Left renal cortex interstitium (tissue), 4 donors: ENCODE data around the gene TIA1. TPM values are rescaled to one million over a fixed set of nuclear protein-coding genes. Genes with fewer than 3 reads are reported as not detected.
"Not testable (repeated sequence)": the region's sequence is repeated elsewhere in the genome, so short reads cannot be mapped to it uniquely, and the experiment has no call there.

Source experiments
- DNase-seq, 4 donors: peaks; one replicate each; pipeline ENCODE4 v3.0.0-alpha.2; 2013; ENCODE audit warnings: low read depth in 4 of 4, low spot score in 2 of 4, missing footprints in 1 of 4
- polyA plus RNA-seq, 4 donors: library from polyadenylated mRNA; unstranded; fragments of 120-200 nt; gene quantifications; one replicate each; pipeline ENCODE4 v1.2.1, GENCODE V29; 2013; ENCODE audit not compliant: insufficient read length in 4 of 4

Gene TIA1
- polyA plus RNA-seq, 4 donors = 376 to 658 (median 494) TPM

DNA sequence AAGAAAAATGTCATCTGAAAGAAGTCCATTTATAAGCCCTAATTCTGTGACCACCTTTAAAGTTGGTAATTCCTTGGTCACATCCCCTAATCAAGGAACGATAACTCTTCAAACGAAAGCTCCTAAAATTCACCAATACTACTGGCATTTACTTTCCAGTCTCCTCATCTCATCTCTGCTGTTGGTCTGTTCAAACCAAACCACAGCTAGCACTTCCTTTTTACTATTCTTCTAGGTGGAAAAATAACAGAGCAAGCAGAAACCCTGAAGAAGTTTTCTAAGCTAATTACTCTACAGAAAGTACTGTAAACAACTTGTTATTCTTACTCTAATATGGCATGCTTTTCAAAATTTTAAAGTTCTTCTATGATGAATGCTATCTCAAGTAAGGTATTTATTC lies 21.6 kb downstream of the TIA1 start:
- DNase-seq = no peak

DNA sequence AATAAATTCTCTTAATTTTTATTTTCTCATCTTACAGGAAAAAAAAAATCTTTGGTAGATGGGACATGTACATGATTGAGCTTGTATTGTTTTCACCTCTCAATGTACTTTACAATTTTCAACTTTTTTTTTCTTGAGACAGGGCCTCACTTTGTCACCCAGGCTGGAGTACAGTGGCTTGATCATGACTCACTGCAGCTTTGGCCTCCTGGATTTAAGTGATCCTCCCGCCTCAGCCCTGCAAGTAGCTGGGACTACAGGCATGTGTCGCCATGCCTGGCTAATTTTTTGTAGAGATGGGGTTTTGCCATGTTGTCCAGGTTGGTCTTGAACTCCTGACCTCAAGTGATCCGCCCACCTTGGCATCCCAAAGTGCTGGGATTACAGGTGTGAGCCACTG lies 25.1 kb downstream of the TIA1 start:
- DNase-seq = not testable (repeated sequence)

DNA sequence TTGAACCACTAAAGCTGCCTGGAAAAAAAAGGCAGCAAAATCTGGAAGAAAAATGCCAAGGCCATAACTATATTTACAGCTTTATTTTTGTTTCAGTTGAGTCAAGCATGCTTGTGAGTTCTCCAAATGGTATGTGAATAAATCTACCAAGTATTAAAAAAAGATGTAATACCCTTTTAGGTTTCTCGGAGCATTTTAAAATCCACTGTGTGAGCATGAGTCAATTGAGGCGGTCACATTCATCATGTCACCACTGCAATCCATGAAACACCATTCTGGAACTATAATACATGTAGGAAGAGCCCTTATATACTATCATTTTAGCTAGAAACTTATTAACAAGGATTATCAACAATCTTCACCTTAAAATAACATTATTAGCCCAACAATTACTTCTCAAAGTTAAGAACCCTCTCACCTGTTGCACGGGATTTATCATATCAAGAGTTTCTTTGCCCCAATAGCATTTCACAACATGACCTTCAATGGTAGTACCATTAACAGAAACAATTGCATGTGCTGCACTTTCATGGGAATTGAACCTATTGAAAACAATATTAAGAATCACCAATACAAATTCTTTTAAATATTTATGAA lies 33.4 kb downstream of the TIA1 start:
- no peak for DNase-seq

DNA sequence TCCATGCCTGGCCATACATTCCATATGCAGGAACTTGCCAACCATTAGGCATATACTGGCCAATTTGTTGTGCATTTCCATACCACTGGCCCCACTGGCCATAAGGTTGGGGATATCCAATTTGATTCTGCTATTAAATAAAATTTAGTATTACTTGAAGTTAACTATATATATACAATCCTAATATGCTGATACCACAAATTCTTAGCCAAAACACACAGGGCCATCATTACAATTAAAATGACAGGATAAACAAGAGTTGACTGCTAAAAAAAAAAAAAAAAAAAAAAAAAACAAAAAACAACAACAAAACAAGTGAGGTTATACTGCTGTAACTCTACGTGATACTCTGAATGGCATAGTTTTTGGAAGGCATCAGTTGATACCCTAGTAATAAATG lies 34.1 kb downstream of the TIA1 start:
- DNase-seq = no peak

DNA sequence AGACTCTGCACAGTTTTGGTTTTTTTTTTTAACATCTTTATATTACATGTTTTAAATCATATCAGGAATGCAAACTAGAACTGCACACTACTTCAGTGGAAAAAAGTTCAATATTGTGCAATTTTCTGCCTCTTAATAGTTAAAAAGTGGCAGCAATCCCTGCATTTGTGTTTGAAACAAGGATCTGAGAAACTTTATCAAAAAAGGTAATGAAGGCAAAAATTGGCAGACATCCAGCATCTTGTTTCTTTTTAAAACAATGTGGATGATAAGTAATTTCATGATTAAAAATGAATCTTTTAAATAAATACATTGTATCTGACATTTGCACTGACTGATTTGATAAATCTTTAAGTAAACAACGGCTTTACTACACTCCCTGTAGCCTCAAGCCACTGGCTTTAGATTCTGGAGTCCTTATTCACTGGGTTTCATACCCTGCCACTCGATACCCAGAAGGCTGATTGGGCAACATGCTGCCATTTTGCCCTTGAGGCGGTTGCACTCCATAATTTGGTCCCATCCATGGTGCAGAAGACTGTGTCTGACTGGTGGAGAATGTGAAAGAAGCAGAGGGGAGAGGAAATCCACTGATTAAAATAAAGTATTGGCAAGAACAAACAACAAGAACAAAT lies 36.0 kb downstream of the TIA1 start:
- no peak for DNase-seq

DNA sequence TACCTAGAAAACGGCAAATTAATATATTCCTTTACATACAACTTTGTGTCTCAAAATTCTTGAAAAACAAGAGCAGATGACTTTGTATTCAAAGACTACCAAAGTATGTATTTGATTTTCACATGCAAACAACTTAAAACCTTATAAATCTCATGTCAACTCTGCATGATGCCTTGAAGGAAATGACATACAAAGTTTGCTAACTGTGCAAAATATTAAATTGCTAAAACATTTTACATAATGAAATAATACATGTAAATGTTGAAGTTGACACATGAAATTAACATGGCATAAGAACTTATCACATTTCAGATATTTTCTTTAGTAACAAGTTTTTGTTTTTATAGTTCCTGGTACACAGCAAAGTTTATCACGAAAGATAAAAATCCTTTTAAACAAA lies 36.8 kb downstream of the TIA1 start:
- DNase-seq = no peak

DNA sequence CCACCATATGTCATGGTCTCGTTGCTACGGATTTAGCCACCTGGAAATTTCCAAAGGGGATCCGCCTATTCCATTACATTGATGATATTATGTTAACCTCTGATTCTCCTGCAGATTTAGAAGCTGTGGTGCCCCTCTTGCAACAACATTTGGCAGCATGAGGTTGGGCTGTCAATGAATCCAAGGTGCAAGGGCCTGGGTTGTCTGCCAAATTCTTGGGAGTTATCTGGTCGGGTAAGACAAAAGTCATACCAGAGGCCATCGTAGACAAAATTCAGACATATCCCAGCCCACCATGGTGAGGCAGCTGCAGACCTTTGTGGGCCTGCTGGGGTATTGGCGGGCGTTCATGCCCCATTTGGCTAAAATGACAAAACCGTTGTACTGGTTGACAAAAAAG lies 44.0 kb downstream of the TIA1 start:
- no peak for DNase-seq

DNA sequence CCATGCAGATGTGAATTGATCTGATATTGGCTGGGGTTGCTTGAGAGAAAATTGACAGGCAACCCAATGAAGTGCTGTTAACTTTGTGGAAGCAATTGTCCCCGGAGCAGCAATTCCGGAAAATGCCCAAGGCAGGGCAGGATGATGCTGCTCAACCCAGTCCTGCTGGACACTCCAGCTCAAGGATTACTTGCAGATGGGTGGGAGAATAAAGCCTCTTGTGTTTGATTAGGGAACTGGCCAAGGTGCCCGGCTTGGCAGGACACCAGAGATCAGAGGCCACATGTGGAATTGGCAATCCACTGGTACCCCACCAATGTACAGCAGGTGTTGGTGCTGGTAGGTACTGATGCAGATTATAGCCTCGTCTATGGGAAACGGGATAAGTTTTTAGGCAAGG lies 45.3 kb downstream of the TIA1 start:
- DNase-seq = no peak

DNA sequence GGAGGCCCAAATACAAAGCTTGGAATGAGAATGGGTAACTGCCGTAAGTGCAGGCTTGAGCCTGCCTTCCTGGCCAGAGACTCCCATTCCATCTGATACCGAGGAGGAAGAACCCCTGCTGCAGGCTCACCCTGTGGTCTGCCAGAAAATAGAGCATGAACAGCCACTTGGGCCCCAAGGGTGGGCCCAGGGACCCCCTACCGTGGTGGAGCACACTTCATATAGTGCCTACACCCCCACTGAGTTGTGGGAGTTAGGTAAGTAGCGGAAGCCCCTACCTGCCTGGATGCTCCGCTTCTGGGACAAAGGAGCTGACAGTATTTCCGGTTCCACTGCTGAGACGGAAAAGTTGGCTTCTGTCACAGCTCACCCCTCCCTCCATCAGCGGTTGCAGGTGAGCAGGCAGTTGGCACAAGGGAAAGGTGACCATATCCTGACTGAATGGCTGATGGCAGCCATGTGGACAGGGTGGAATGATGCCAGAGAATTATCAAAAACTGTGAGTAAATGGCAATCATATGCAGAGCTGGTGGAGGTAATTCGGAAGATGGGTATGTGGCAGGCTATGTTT lies 46.1 kb downstream of the TIA1 start:
- no peak for DNase-seq

DNA sequence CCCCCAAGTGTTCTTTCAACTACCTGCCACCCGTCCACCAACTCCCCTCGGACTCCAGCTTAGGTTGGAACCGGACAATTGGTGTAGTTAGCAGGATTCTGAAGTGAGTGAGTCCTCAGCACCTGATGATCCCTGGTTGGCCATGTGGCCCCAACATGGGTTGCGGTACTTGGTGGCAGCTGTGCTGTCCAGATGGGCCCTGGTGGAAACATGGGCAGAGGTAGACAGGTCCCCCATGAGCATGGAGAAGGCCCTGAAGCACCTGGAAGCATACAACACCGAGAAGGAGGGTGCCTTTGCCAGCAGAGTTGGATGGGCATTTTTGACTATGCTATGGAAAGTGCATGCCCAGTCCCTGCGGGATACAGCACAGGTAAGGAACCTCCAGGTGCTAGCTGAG lies 46.6 kb downstream of the TIA1 start:
- DNase-seq = no peak

DNA sequence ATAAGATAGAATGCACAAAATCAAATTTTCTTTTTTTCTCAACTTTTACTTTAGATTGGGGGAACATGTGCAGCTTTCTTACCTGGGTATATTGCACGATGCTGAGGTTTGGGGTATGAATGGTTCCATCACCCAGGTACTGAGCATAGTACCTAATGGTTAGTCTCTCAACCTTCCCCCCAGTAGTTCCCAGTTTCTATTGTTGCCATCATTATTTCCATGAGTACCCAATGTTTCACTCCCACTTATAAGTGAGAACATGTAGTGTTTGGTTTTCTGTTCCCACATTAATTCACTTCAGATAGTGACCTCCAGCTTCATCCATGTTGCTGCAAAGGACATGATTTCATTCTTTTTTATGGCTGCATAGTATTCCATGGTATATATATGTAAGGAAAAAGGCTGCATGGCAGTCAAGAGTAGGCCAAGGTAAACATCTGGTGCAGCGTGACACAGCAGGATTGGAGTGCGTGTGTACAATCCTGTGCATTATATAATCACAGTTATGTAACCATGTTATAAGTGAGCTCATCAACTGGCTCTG lies 47.1 kb downstream of the TIA1 start:
- DNase-seq = no peak

DNA sequence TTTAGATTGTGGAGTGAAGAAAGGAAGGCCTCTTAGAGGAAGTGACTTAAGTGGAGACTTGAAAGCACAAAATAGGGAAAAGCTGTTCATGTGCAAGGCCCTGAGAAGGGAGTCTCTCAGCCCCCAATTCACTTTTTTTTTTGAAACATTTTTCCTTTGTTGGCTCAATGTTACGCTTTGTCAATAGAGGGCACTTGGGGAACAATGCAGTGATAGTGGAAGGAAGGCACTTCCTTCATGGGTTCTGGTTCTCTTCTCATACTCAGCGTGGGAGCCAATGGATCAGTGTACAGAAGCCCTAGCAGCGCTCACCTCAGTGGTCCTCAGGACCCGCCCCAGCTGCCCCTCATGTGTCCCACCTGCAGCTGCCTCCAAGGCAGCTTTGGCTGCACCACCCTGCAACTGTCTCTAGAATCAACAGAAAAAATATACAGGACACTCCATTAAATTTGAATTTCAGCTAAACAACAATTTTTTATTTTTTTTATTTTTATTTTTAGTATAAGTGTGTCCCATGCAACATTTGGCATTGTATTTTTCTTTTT lies 49.0 kb downstream of the TIA1 start:
- DNase-seq = no peak

DNA sequence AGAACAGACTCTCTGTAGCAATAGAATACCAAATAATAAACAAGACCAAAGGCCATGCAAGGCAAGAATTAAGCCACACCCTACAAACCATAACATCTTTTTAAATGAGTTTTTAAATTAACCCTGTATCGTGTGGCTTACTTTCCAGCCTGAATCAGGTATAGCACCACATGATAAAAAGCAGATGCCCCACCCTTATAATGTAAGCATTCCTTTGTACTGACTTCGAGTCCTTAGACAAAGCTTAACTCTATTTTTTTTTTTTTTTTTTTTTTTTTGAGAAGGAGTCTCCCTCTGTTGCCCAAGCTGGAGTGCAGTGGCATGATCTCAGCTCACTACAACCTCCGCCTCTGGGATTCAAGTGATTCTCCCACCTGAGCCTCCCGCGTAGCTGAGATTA lies 55.9 kb downstream of the TIA1 start:
- DNase-seq = no peak

DNA sequence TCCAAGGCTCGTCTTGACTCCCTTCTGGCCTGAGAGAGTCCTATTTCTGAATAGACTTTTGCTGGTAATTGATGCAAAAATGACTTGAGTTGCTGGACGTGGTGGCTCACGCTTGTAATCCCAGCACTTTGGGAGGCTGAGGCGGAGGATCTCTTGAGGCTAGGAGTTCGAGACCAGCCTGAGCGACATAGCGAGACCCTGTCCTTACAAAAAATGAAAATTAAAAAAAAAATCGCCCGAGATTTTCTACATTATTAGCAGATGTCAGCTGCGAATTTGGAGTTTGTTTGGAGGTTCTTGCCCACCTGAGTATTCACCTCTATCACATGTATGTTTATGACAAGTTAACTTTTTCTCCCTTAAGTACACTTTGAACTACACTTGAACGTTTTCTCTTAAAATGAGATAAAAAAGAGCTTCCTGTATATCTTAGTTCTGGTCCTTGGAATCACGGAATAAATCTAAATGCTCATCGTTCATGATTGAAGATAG lies 57.1 kb downstream of the TIA1 start:
- no peak for DNase-seq

DNA sequence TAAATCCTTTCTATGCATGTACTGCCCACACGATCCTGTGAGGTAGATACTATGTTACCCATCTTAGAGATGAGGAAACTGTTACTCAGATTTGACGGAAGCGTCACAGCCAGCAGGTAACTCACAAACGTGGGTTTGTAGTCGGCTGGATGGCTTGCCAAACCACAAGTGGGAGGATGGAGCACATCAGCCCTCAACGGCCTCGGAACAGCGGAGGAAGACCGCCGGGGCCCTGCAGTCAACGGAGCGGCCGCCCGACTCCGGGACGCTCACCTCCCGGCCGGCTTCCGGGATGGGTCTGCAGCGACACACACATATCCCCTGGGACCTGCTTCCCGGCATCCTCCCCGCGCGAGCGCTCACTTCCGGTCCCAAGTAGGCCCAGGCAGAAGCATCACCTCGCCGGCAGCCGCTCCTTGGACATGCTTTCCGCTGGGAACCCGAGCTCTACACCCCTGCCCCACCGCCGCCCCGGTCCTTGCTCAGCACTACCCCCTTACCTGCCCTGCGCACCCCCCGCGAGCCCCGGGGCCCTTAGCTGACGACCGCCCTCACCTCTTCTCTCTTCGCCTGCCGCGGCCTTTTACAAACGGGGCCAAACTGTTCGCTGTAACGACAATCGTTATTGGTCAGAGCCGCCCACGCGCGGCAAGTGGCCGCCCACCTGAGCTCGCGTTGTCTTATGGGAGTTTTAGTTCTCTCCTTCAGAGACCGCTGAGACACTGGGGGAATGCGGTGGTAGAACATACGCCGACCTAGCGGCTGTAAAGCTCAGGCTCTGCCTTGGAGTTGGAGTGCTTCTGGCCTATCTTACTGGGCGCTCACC lies 57.8 kb downstream of the TIA1 start, which contains the start of gene C2orf42:
C2orf42 (minus strand) TSS at position 602 of the 826 bp plus-strand sequence. CDS start 9,034 bp downstream, outside the sequence.
- peak; percentile 95 to 98 (median 96) for DNase-seq

DNA sequence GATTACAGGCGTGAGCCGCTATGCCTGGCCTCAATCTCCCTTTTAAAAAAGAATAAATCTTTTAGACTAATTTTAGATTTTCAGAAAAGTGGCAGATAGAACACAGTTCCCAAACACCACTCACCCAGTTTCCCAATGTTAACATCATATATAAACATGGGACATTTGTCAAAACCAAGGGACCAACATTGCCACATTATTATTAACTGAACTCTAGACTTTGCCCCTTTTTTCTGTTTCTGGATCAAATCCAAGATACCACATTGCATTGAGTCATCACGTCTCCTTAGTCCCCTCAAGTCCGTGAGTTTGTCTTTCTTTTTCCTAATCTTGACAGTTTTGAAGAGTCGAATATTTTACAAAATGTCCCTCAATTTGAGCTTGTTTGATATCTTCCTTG lies 60.0 kb downstream of the TIA1 start:
- DNase-seq = no peak

DNA sequence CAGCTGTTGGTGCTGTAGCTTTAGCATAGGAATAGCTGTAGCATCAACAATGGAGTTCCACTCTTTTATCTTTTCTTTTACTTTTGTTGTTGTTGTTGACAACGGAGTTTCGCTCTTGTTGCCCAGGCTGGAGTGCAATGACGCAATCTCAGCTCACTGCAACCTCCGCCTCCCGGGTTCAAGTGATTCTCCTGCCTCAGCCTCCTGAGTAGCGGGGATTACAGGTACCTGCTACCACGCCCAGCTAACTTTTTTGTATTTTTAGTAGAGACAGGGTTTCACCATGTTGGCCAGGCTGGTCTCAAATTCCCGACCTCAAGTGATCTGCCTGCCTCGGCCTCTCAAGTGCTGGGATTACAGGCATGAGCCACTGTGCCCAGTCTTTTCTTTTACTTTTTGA lies 61.3 kb downstream of the TIA1 start:
- DNase-seq = not testable (repeated sequence)

DNA sequence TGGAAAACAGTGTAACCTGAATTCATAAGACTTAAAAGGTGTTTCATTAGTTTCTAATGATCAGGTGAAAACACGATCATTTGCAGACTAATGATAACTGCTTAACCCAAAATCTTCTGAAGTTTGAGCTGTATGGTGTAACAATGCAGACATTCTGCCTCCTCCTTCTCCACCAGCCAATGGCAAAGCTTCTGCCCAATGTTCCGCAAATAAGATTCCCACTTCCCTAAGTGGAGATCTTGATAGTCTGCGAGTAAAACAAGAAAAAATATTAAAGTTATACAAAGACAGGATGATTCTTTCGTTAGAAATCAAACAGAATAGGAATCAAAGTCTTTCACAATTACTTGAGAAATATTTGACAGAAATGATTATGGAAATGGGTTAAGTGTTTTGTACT lies 65.7 kb downstream of the TIA1 start:
- no peak for DNase-seq

DNA sequence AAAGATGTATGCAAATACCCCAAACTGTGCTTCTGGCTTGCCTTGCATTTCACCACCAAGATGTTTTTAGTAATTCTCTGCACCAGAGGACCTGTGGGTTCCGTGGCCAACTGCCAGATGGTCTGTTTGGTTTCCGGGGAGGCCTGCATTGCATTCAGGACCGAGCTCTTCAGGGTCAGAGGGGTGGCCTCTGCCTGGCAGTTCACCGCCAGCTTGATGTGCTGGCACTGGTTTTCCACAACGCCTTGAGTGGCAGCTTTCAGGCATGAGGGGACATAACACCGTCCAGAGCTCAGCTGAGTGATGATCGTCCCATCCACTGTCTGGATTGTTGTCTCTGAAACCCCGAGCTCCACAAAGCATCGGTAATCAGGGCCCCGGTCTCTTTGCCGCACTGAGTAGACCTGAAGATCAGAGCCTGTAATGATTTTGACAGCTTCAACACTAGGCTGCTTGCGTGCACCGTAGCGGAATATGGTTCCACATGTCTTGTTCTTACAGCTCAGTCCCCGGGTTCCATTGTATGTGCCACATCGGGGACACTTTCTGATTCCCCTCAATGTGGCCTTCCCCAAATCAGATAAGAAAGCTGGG lies 67.0 kb downstream of the TIA1 start:
- no peak for DNase-seq

DNA sequence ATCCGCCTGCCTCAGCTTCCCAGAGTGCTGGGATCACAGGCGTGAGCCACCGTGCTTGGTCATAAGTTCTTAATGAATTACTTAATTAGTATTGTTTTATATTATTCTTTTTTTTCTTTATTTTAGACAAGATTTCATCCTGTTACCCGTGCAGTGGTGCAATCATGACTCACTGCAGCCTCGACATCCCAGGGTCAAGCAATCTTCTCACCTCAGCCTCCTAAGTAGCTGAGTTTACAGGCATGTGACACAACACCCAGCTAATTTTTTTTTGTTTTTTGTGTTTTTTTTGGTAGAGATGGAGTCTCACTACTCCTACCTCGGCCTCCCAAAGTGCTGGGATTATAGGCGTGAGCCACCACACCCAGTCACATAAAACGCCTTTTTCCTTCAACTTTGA lies 74.9 kb downstream of the TIA1 start:
- DNase-seq = no peak
